Lung (tissue), 12 donors: ENCODE results near the gene RNF215. TPM values are rescaled to one million over a fixed set of nuclear protein-coding genes. Genes with fewer than 3 reads are reported as not detected.

Experiments used
- ATAC-seq: fragments of 200-7000 bp; cut with Tn5 transposase; one replicate; pipeline ENCODE4 v1.9.1; 2020; ENCODE audit warnings: moderate number of reproducible peaks; ENCODE audit not compliant: insufficient read depth, low FRiP score
- DNase-seq, 3 donors: peaks; one replicate each; pipeline ENCODE4 v3.0.0-alpha.2; 2013 to 2017
- H3K27ac ChIP-seq, 2 donors: one replicate each; pipeline ENCODE4 v1.5.1; 2013; ENCODE audit warnings: mild to moderate bottlenecking in 2 of 2, moderate library complexity in 2 of 2, control low read depth in 1 of 2, inconsistent platforms in 1 of 2, low read depth in 1 of 2, low read length in 1 of 2
- H3K27me3 ChIP-seq, 3 donors: one replicate each; pipeline ENCODE4 v1.5.1; 2013; ENCODE audit warnings: low read length in 2 of 3; ENCODE audit not compliant: control insufficient read depth in 3 of 3, insufficient read depth in 3 of 3
- H3K36me3 ChIP-seq, 4 donors: one replicate each; pipeline ENCODE4 v1.5.1; 2013; ENCODE audit warnings: low read length in 4 of 4, mild to moderate bottlenecking in 1 of 4, moderate library complexity in 1 of 4; ENCODE audit not compliant: control insufficient read depth in 4 of 4, insufficient read depth in 4 of 4
- H3K4me1 ChIP-seq, 5 donors: one replicate each; pipeline ENCODE4 v1.5.1; 2013; ENCODE audit warnings: low read length in 5 of 5, mild to moderate bottlenecking in 2 of 5, moderate library complexity in 1 of 5; ENCODE audit not compliant: control insufficient read depth in 5 of 5, insufficient read depth in 5 of 5
- H3K4me3 ChIP-seq: one replicate; pipeline ENCODE4 v1.5.1; 2013; ENCODE audit warnings: mild to moderate bottlenecking, control low read depth, moderate library complexity
- H3K9ac ChIP-seq, 2 donors: one replicate each; pipeline ENCODE4 v1.5.1; 2013; ENCODE audit warnings: low read length in 2 of 2, control low read depth in 1 of 2; ENCODE audit not compliant: insufficient read depth in 1 of 2
- H3K9me3 ChIP-seq, 4 donors: one replicate each; pipeline ENCODE4 v1.5.1; 2013; ENCODE audit warnings: low read length in 3 of 4, mild to moderate bottlenecking in 1 of 4, moderate library complexity in 1 of 4; ENCODE audit not compliant: control insufficient read depth in 4 of 4, insufficient read depth in 3 of 4
- CTCF ChIP-seq: IDR thresholded peaks from 2 replicates; pipeline ENCODE4 v1.5.1; 2012; ENCODE audit warnings: mild to moderate bottlenecking; ENCODE audit errors: control extremely low read depth, extremely low read depth
- WGBS, 2 donors: extraction: QIAGEN DNeasy Blood & Tissue Kit; methylation state at CpG; one replicate each; pipeline ENCODE4 v1.1.7; 2013; 5-methylcytosine and 5-hydroxymethylcytosine counted together
- polyA plus RNA-seq, 2 donors: library from polyadenylated mRNA; stranded (reverse); fragments of 200-250 nt; gene quantifications; one replicate each; pipeline ENCODE4 v1.2.1, GENCODE V29; 2013
- total RNA-seq, 2 donors: library from RNA; depleted of rRNA in 1 of 2; stranded (reverse); fragments of >200 nt in 1 of 2; gene quantifications; one replicate each; pipeline ENCODE4 v1.2.1, GENCODE V29; 2014 to 2021
- donor health status: control.
- donor health status: control.
- donor health status: Bipolar disorder and iron deficiency.
- donor health status: healthy.
- donor health status: DM: yes; HTN: yes; CAD: no.

The RNF215 gene
- total and polyA plus RNA-seq, 4 donors = 8.5 to 19.7 (median 9.6) TPM

DNA sequence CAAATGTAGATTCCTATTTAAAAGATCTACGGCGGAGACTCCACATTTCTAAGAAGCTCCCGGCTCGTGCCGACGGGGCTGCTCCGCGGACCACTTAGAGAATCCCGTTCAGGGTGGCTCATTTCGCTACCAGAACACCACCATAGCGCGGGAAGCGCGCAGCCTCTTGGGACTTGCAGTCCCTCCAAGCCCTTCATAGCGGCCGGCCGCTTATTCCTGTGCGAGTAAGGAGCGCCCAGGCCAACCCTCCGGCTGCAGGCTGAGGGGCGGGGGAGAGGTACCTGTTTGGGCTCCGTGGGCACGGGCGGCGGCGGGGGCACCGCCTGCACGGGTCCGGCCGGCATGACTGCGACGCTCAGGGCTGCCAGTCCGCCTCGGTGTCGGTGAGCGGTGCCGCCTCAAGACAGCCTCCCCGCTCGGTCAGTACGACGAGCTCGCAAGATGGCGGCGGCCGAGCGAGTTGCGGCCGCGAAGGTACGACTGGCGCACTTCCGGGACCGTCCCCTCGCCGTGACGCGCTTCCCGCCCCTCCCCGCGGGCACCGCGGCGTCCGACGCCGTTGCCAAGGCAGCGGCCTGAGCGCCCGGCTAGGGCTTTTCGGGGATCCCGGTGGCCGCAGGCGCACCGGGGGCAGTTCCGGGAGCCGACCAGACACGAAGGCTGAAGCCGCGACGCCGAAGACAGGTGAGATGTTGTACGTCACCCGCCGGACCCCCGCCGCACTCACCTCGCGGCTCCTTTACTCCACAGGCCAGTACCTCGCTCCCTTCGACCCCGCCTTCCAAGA, 30.6 kb downstream of the RNF215 start, which contains the start of the genes CCDC157 and SF3A1:
CCDC157 (plus strand) TSS at position 559 of the 787 bp plus-strand sequence. CDS start 8,994 bp downstream, outside the sequence.
SF3A1 (minus strand) TSS at position 446 of the 787 bp plus-strand sequence; CDS start at position 344, 102 bp downstream.
- Histone ChIP-seq H3K9ac (peak within 1 kb of the TSS; percentile 74 to 78), H3K27me3 (no peaks in the 10 kb centered on the region), H3K36me3 (peaks cover 10 to 14% (median 12%) of the 10 kb centered on the region in 4 donors), H3K4me1 (peaks cover 8 to 19% (median 13%) of the 10 kb centered on the region in 5 donors), H3K4me3 (peak within 1 kb of the TSS; percentile 99), H3K27ac (peak within 1 kb of the TSS; percentile 95 to 100), H3K9me3 (no peaks in the 10 kb centered on the region)
- ATAC-seq (peak; percentile 97), DNase-seq (peak; percentile 91 to 95 (median 93))
- WGBS, 2 donors = 0% methylated on average over 69 to 91 of the region's 91 CpGs
- no peak for TF ChIP-seq CTCF

DNA sequence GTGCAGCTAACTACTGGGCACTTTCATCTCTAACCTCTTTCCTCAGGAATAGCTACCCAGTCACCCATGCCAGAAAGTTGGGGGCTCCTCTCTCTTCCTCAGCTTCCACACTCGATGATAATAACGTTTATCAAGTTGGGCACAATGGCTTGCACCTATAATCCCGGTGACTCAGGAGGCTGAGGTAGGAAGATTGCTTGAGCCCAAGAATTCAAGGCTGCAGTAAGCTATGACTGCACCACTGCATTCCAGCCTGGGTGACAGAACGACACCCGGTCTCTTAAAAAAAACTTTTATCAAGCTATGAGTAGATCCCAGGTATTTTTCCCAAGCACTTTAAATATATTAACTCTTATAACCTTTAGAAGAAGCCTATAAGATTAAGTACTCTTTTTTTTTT, 32.6 kb downstream of the RNF215 start:
- no peak for ATAC-seq
- no peaks in the 10 kb centered on the region for H3K27me3 ChIP-seq
- H3K27ac ChIP-seq = peak overlapping the region in 1 of 2 donors; percentile 10
- peaks cover 8 to 19% (median 16%) of the 10 kb centered on the region in 5 donors for H3K4me1 ChIP-seq
- no peak for DNase-seq
- no peak overlapping the region for H3K4me3 ChIP-seq
- TF ChIP-seq CTCF = no peak
- H3K9me3 ChIP-seq = no peaks in the 10 kb centered on the region
- H3K9ac ChIP-seq = no peak overlapping the region
- peaks cover 16 to 19% (median 18%) of the 10 kb centered on the region in 4 donors for H3K36me3 ChIP-seq
- WGBS, 2 donors = 71 to 77% methylated on average over 5 of the region's 5 CpGs

DNA sequence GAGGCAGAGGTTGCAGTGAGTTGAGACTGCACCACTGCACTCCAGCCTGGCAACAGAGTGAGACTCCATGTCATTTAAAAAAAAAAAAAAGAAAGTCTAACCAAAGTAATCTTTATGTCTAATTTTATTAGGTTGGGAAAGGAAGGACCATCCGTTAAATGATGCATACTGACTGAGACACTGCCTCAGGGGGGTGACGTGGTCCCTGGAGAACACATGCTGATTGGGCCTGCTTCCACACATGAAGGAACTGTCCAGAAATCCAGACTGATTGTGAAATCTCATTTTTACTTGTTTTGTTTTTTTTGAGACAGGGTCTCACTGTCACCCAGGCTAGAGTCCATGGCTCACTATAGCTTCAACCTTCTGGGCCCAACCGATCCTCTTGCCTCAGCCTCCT, 36.0 kb downstream of the RNF215 start:
- no peak for TF ChIP-seq CTCF
- H3K4me3 ChIP-seq = no peak overlapping the region
- peaks cover 21 to 32% (median 25%) of the 10 kb centered on the region in 4 donors for H3K36me3 ChIP-seq
- H3K9ac ChIP-seq = no peak overlapping the region
- no peak for DNase-seq
- H3K9me3 ChIP-seq = no peaks in the 10 kb centered on the region
- H3K27me3 ChIP-seq = no peaks in the 10 kb centered on the region
- WGBS, 2 donors = 86 to 89% methylated on average over 3 of the region's 3 CpGs
- H3K27ac ChIP-seq = no peak overlapping the region
- ATAC-seq = no peak
- H3K4me1 ChIP-seq = peaks cover 5 to 40% (median 13%) of the 10 kb centered on the region in 5 donors
